Mesothelial cell of epicardium (in vitro differentiated cells): ENCODE measurements around the gene ENDOV. TPM values are rescaled to one million over a fixed set of nuclear protein-coding genes. Genes with fewer than 3 reads are reported as not detected.

Source experiments
- DNase-seq, 2 experiments: peaks; one replicate each; pipeline ENCODE4 v3.0.0; 2021; ENCODE audit warnings: low spot score in 2 of 2; ENCODE audit not compliant: unreplicated experiment in 2 of 2
- H3K27ac Mint-ChIP-seq: 2 replicates; pipeline ENCODE4 v1.8.0; 2021; ENCODE audit warnings: mixed read lengths
- H3K27me3 Mint-ChIP-seq: 2 replicates; pipeline ENCODE4 v1.8.0; 2021; ENCODE audit warnings: low read depth, mixed read lengths
- H3K36me3 Mint-ChIP-seq: 2 replicates; pipeline ENCODE4 v1.8.0; 2021; ENCODE audit warnings: mixed read lengths
- H3K4me1 Mint-ChIP-seq: 2 replicates; pipeline ENCODE4 v1.8.0; 2021; ENCODE audit warnings: mixed read lengths
- H3K4me3 Mint-ChIP-seq: 2 replicates; pipeline ENCODE4 v1.8.0; 2021; ENCODE audit warnings: mild to moderate bottlenecking, moderate library complexity, mixed read lengths
- H3K9me3 Mint-ChIP-seq: 2 replicates; pipeline ENCODE4 v1.8.0; 2021; ENCODE audit warnings: mixed read lengths
- CTCF ChIP-seq: fragments of 200-600 bp; sonication (generic); IDR thresholded peaks from one replicate; pipeline ENCODE4 v1.5.0; 2021; ENCODE audit warnings: antibody characterized with exemption; ENCODE audit not compliant: unreplicated experiment
- total RNA-seq: library from RNA; stranded (reverse); gene quantifications from 3 replicates; pipeline ENCODE4 v1.2.1, GENCODE V29; 2021

Gene ENDOV
- total RNA-seq, 1 donor from 2014 or later, result 43.0 TPM

GRCh38 chr17:80384078-80384960 lies 30.6 kb upstream of the ENDOV start:
- Mint-ChIP-seq H3K36me3 (peaks cover 30% of the 10 kb centered on the region), H3K9me3 (no peaks in the 10 kb centered on the region), H3K4me1 (no peaks in the 10 kb centered on the region), H3K4me3 (no peak overlapping the region), H3K27ac (no peak overlapping the region), H3K27me3 (no peaks in the 10 kb centered on the region)
- TF ChIP-seq CTCF, result no peak
- no peak for DNase-seq

GRCh38 chr17:80385046-80385445 lies 29.9 kb upstream of the ENDOV start:
- peaks cover 36% of the 10 kb centered on the region for H3K36me3 Mint-ChIP-seq
- H3K9me3 Mint-ChIP-seq, result no peaks in the 10 kb centered on the region
- DNase-seq, result no peak
- H3K27ac Mint-ChIP-seq, result no peak overlapping the region
- H3K4me1 Mint-ChIP-seq, result no peaks in the 10 kb centered on the region
- H3K27me3 Mint-ChIP-seq, result no peaks in the 10 kb centered on the region
- no peak for TF ChIP-seq CTCF
- no peak overlapping the region for H3K4me3 Mint-ChIP-seq

GRCh38 chr17:80386341-80386740 lies 28.6 kb upstream of the ENDOV start:
- Mint-ChIP-seq H3K27ac (no peak overlapping the region), H3K9me3 (no peaks in the 10 kb centered on the region), H3K27me3 (no peaks in the 10 kb centered on the region), H3K36me3 (peaks cover 32% of the 10 kb centered on the region), H3K4me3 (no peak overlapping the region), H3K4me1 (no peaks in the 10 kb centered on the region)
- no peak for TF ChIP-seq CTCF
- DNase-seq, result no peak

- no peaks in the 10 kb centered on the region for H3K27me3 Mint-ChIP-seq
- H3K9me3 Mint-ChIP-seq, result no peaks in the 10 kb centered on the region
- H3K4me3 Mint-ChIP-seq, result no peak overlapping the region
- peaks cover 30% of the 10 kb centered on the region for H3K36me3 Mint-ChIP-seq
- no peaks in the 10 kb centered on the region for H3K4me1 Mint-ChIP-seq
- DNase-seq, result no peak
- no peak for TF ChIP-seq CTCF
- no peak overlapping the region for H3K27ac Mint-ChIP-seq
These were observed 27.9 kb upstream of the ENDOV start for GRCh38 chr17:80387071-80387470.

- TF ChIP-seq CTCF, result no peak
- H3K9me3 Mint-ChIP-seq, result no peaks in the 10 kb centered on the region
These were observed 26.8 kb upstream of the ENDOV start for GRCh38 chr17:80388175-80388574.

More at GRCh38 chr17:80388175-80388574, 26.8 kb upstream of the ENDOV start:
- Mint-ChIP-seq H3K27me3 (no peaks in the 10 kb centered on the region), H3K4me3 (no peak overlapping the region), H3K36me3 (peaks cover 30% of the 10 kb centered on the region), H3K4me1 (no peaks in the 10 kb centered on the region), H3K27ac (no peak overlapping the region)
- DNase-seq, result no peak
